COLO668 (cell line): ENCODE results near the gene FHL2.
A peak's percentile ranks its signal among the peaks of the same experiment; 100 is the strongest.
"Not testable (repeated sequence)": the region's sequence is repeated elsewhere in the genome, so short reads cannot be mapped to it uniquely, and the experiment has no call there.

ENCODE experiments used
- DNase-seq: peaks from one replicate; lab custom pipeline; 2025; ENCODE audit not compliant: unreplicated experiment; lab: John Stamatoyannopoulos, UW

The FHL2 gene

GRCh38 chr2:105357122-105357521, 41.7 kb downstream of the FHL2 start:
- DNase-seq, result no peak

- DNase-seq, result no peak
Measured at GRCh38 chr2:105344704-105345345, 54.0 kb downstream of the FHL2 start.

- DNase-seq, result no peak
Measured at GRCh38 chr2:105339414-105339813, 59.4 kb downstream of the FHL2 start.

GRCh38 chr2:105338020-105338385, 60.8 kb downstream of the FHL2 start:
- DNase-seq, result no peak

GRCh38 chr2:105337122-105338019, 61.5 kb downstream of the FHL2 start, which contains the start of gene C2orf49:
Gene C2orf49 (plus strand): TSS chr2:105337540. CDS start chr2:105337588, 48 bp downstream.
- peak; percentile 89 for DNase-seq

- DNase-seq, result no peak
Measured at GRCh38 chr2:105336786-105337121, 62.1 kb downstream of the FHL2 start.

- no peak for DNase-seq
Measured at GRCh38 chr2:105335469-105335868, 63.4 kb downstream of the FHL2 start.

GRCh38 chr2:105334211-105334610, 64.6 kb downstream of the FHL2 start:
- DNase-seq, result no peak

- no peak for DNase-seq
Measured at GRCh38 chr2:105330681-105331375, 68.0 kb downstream of the FHL2 start.

- DNase-seq, result peak; percentile 81
Measured at GRCh38 chr2:105329561-105330495, 69.0 kb downstream of the FHL2 start, which contains the start of gene TGFBRAP1. Gene TGFBRAP1 (minus strand): TSS chr2:105329735. CDS start chr2:105308301, 21,434 bp downstream.

- peak; percentile 65 for DNase-seq
Measured at GRCh38 chr2:105329197-105329554, 69.7 kb downstream of the FHL2 start.

GRCh38 chr2:105328281-105329196, 70.3 kb downstream of the FHL2 start:
- peak; percentile 73 for DNase-seq

- DNase-seq, result no peak
Measured at GRCh38 chr2:105327690-105328089, 71.2 kb downstream of the FHL2 start.

- DNase-seq, result not testable (repeated sequence)
Measured at GRCh38 chr2:105327271-105327670, 71.6 kb downstream of the FHL2 start.

GRCh38 chr2:105325389-105325963, 73.4 kb downstream of the FHL2 start:
- no peak for DNase-seq

GRCh38 chr2:105324732-105325131, 74.1 kb downstream of the FHL2 start:
- DNase-seq, result no peak

- DNase-seq, result no peak
Measured at GRCh38 chr2:105324101-105324500, 74.8 kb downstream of the FHL2 start.

GRCh38 chr2:105323111-105323510, 75.7 kb downstream of the FHL2 start:
- no peak for DNase-seq
